ENCODE measurements around the gene ACTR3C.
"Not testable (repeated sequence)": the region's sequence is repeated elsewhere in the genome, so short reads cannot be mapped to it uniquely, and the experiment has no call there.

ACTR3C gene

DNA sequence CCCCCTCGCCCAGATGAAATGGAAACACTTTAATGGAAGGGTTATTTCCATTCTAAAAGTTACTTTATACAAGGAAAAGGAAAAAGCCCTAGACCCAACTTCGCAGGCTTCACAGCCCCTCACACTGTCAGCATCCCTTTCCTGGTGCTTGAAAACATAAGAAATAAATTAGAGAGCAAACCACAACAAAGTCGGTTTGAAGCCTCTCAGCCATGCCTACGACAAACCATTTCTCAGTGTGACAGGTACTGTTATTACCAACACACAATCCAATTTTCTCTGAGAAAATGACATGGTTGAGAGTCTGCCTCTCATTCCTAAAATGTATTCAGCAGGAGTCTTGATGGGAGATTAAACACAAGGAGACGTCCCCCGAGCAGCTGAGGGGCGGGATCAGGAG, 51.4 kb downstream of the ACTR3C start:
- not testable (repeated sequence) for DNase-seq

DNA sequence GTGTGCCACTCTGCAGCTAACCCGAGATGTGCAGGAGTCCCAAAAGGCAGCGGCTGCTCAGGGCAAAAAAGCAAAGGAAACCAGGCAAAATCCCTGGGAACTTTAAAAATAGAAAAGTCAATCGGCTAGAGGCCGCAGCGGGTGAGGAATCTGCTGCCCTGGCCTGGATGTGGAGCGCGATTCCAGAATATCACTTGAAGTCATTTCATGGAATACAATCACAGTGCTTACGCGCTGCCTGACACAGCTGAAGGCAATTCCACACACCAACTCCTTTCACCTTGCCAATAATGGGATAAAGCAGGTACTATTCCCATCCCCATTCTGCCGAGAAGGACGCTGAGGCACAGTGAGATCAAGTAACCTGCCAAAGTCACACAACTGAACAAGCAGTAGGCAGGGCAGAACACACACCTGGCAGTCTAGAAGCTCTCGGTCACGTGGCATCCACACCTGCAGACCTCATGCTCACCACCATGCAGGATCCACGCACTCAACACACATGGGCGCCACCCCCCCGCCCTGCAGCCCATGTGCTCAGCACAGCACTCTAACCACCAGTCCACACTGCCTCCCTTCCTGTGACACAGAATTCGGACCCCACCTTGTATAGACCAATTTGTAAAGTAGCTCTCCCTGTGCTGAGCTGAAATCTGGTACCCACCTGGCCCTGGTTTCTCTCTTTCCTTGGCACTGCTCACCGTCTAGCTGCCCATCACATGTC, 53.1 kb downstream of the ACTR3C start:
- not testable (repeated sequence) for DNase-seq

DNA sequence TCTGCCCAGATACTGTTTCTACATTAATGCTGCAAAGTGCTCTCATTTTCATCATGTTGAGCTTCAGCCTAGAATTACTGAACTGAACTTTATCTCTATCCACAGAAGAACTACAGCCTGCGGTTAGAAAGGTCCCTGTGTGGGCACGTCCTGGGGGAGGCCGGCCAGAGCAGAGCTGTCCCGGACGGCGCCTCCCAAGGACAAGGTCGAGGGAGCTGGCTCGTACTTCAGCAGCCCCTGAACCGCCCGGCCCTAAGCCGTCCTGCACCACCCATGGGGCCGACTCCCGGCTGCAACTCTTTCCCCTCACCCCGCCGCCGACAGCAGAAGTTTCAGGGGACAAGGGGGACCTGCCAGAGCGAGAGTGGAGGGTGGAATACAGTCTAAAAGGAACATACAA, 54.5 kb downstream of the ACTR3C start:
- not testable (repeated sequence) for DNase-seq

DNA sequence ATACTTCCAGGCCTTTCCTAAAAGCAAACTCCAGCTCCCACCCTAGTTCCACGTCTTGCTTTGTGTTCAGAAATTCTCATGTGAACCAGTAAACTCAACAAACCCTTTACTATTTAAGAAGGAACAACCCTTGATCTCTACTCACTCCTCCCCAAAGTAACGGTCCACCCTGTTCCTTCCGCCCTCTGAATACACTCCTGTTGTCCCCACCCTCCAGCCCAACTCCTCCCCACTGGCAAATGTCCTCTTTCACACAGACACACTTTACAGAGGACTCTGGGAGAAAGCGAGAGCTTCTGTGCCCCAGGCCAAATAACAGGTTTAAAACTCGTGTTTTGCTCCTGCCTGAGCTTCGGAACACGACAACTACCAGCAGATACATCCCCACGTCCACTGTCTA, 55.1 kb downstream of the ACTR3C start:
- DNase-seq, result not testable (repeated sequence)

DNA sequence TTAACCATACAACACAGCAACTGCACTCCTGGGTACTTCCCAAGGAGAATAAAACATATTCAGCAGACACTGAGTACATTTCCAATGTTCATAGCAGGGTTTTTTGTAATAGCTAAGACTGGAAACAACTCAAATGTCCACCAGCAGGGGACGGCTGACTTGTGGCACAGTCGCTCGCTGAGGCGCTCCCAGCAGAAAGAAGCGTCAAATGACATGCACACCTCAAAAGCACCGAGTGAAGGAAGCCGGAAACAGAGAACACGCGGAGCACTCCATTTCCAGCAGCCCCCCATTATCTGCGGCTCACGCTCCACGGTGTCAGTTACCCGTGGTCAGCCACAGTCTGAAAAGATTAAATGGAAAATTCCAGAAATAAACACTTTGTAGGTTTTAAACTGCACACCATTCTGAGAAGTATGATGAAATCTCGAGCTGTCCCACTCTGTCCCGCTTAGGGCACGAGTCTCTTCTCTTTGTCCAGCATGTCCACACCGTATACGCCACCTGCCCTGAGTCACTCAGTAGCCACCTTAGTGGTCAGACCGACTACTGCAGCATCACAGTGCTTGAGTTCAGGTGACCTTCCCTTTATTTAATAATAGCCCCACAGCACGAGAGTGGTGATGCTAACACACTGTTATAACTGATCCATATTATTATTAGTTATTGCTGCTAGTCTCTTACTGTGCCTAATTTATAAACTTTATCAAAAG, 56.2 kb downstream of the ACTR3C start:
- not testable (repeated sequence) for DNase-seq

DNA sequence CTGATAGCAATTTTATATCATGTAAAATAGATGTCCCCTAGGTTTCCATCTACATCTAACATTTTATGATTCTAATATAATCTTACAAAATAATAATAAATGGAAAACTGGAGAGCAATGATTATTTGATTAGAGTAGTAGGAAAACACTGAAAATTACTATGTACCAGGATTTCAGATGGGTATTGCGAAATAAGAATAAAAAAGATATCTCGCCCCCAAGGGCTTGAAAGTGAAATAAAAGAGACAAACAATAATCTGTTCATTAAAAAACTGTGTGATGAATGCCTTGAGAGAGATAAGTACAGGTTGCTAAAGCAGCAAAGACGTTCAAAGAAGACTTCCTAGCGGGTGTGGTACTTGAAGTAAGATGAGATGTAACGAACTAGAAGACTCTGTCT, 60.7 kb downstream of the ACTR3C start:
- DNase-seq, result not testable (repeated sequence)

DNA sequence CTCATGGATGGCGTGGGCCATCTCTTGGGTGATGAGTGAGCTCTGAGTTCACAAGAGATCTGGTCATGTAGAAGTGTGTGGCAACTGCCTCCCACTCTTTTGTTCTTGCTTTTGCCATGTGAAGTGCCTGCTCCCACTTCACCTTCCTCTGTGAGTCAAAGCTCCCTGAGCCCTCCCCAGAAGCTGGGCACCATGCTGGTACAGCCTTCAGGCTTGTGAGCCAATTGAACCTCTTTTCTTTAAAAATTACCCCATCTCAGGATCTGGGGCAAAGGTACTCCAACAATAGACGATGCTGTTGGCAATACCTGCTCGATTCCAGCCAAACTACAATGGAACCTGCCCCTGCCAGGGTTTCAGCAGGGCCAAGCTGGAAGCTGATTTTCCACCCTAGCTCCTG, 75.6 kb downstream of the ACTR3C start:
- DNase-seq, result not testable (repeated sequence)

DNA sequence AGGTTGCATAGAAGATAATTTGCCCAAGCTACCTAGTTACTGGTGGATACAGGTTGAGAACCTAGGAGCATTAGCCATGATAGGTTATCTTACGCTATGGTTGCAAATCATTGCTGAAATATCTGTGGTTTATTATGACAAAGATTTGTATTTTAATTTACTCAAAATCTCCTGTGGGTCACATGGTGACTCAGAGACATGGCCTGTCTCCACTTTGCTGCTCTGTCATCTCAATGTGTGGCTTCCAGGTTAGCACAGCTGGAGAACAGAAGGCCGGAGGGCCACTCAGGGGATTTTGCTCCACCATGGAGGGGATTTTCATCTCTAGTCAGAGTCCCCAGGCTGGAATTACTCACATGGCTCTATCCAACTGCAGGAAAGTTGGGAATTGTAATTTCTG, 78.1 kb downstream of the ACTR3C start:
- DNase-seq, result not testable (repeated sequence)

DNA sequence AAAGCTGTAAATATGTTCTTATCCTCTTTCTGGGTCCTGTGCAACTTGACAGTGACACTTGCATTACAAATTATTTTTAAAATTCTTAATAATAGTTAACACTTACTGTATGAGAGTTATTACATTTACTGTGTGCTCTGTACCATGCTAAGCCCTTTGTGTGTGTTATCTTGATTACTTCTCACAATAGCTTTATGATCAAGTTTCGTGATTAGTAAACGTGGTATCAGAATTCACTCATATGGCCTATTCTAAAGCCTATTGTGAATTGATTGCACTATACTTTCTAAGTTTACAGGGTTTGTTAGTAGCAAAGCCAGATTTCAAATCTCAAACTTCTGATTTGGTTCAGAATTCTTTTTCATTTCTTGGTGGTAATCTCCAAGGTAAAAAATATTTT, 80.4 kb downstream of the ACTR3C start:
- DNase-seq, result not testable (repeated sequence)

DNA sequence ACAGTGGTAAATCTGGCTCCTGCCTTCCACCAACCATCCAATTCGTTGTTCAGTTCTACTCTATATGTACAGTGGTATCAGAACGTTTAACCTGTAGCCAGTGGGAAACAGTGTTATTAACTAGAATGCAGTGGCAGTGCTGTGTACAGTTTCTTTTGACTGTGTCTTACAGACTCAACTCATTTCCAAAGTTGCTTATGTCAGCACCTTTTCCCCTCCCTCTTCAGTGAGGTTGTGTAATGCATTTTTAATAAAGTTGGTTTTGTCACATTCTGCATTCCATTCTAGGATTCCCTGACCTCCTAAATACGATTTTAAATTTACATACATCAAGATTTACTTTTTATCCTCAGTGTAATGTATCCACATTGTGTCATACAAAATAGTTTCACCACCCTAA, 97.9 kb downstream of the ACTR3C start:
- not testable (repeated sequence) for DNase-seq

DNA sequence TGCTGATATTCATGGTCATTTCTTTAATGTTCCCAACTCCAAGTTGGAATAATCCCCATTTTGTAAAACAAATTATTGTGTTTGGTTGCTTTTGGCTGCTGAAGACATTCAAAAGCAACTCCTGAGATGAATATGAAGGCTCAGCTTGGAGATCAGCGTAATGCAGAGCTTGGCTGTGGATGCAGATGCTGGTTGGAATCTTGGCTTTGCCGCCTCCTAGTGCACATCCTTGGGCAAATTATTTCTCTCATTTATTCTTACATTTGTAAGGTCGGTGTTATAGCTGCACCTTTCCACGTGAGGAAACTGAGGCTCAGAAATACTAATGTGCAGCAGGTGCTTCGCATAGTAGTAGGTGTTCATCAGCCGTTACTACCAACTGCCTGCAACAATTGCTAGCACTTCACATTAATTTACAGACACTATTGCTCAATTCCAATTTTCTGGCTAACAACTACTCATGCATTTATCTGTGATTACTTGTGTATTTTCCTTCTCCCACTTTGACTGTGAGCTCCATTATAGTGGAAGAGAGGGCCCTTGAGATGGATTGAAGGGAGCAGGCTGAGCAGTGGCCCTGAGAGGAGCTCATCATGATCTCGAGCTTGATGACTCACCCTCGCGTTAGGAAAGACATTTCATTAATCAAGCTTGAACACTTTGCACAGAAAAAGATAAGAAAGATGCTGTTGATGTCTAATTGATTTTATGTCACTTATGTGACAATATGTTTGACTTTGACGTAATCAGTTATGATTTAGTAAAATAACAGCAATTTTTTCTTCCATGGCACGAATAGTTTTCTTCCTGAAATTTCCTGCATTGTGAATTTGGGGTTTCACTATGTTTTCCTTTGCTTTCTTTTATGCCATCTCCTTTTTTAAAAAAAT, 101.0 kb downstream of the ACTR3C start:
- DNase-seq, result not testable (repeated sequence)

DNA sequence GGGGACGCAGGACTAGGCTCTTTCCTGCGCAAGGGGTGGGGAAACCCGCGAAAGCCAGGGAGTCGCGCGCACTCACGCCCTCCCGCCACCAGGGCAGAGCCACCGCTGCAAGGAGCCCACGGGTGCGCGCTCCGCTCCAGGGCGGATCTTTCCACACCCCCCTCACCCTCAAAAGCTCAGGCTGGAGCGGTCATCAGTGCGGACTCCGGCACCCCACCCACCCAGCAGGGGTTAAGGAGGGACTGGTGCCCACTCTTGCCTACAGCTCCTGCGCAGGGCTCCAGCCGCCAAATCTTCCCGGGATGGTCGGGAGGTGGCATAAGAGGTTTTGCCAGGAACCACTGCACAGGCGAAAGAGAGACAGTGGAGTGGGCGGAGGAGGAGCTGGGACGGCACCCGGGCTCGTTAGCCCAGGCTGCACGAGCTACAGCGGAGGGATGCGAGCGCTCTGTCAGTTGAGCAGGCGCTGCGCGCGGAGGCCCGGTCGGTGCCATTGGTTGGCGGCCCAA, 102.6 kb downstream of the ACTR3C start:
- not testable (repeated sequence) for DNase-seq

DNA sequence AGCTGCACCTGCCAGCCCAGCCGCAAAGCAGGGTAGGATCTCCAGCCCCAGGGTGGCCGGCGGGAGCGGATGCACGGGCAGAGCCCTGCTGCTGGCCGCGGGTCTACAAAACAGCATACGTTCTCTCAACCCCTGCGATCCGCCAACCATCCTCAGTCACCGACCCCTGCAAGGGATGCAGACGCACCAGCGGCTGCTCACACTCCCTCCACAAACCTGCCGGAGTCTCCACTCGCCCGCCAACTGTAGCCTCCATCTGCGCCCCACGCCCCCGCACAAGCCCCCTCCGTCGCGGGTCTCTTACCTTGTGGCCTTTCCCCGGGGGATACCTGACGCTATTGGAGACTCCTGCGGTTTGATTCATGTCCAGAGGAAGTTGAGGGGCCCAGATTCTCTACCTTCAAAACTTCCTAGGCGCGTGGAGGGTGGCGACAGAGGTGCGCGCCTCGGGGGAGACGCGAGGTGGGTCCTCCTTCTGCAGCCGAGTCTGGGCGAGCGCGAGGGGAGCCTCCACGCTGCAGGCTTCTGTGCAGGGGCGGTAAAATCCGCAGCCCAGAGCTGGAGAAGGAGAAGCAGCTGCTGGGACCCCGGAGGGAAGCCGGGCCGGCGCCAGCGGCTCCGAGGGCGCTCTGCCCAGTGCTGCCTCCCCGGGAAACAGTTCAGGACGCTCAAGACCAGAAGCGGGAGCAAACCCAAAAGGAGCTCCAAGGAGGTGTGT, 103.2 kb downstream of the ACTR3C start:
- DNase-seq, result not testable (repeated sequence)

DNA sequence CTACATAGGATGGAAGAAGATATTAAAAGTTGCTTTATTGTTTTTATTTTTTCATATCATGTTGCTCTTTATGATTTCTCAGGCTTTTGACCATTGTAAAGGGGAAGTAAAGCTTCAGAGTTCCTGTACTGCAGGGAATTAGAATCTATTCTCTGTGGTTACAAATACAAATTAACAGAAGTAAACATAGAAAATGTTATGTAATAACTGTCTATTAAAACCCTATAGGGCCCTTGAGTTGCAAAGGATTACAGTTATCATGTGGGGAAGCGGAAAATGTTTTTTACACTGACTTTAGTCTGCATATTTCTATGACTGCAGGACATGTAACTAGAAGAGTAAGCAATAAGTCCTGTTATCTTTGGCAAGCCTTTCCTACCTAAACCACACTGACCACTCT, 116.5 kb downstream of the ACTR3C start:
- DNase-seq, result not testable (repeated sequence)

DNA sequence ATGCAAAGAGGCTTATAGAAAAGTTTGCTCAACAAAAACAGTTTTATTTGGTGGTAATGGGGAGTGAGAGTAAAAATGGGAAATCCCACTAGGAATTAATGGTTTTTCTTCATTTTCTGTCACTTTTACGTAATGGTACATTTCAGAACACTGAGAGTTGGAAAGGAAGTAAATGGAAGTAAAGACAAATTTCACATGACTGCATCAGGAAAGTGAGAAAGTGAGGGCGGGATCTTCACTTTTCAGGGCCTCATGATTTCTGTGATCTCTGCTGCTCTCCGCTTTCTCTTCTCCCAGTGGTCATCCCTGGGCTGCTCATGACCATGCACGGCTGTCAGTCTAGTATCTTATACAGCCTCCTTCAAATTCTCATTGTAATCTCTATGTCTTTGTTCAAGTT, 117.5 kb downstream of the ACTR3C start:
- DNase-seq, result not testable (repeated sequence)

DNA sequence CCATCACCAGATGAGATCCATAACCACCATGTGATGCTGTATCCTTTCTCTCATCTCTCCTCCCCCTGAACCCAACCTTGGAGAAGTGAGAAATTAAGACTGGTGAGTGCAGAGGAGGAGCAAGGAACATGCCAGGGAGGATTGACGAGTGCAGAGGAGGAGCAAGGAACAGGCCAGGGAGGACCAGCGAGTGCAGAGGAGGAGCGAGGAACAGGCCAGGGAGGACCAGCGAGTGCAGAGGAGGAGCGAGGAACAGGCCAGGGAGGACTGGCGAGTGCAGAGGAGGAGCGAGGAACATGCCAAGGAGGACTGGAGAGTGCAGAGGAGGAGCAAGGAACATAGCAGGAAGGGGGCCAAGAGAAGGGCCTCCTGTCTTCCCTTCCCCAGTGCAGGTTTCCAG, 118.8 kb downstream of the ACTR3C start:
- not testable (repeated sequence) for DNase-seq

DNA sequence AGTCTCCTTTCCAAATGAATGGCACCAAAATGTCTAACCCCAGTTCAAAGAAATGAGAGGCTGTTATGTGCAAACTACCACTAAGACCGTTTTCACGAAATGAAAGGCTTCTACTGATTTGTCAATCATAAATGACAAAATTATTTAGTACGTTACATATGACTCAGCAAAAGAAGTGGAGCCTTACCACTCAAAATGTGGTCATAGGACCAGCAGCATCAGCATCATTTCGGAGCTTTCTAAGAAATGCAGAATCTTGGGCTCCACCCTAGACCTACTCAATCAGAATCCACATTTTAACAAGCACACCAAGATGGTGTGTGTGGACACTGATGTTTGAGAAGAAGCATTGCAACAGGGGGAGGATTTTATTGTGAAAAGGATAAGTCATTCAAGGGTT, 120.5 kb downstream of the ACTR3C start:
- not testable (repeated sequence) for DNase-seq

Measured in activated CD4-positive, CD25-positive, alpha-beta regulatory T cell treated with anti-CD3 and anti-CD28 coated beads, Interleukin-2, amount 50 U/mL, for 72 hours (primary cell).